IMR-90 (cell line): Measurements from ENCODE around the gene NEK2. TPM values are rescaled to one million over a fixed set of nuclear protein-coding genes. Genes with fewer than 3 reads are reported as not detected.

Experiments used
- ATAC-seq: fragments of 200-7000 bp; cut with Tn5 transposase; 2 replicates; pipeline ENCODE4 v1.9.1; 2020; ENCODE audit warnings: low read depth, mild to moderate bottlenecking, moderate library complexity
- BruUV-seq: library from RNA; stranded (reverse); fragments of 400-500 nt; replicated peaks from 2 replicates; lab custom pipeline; 2021; lab: Mats Ljungman, UMichigan
- CTCF ChIA-PET: fragments of 300-600 bp; formaldehyde crosslinking; extraction: SDS; loops from one replicate; lab custom pipeline; 2021; ENCODE audit warnings: antibody characterized with exemption; lab: Yijun Ruan, JAX
- POLR2A ChIA-PET: fragments of 300-600 bp; sonication (Branson Sonifier 250); formaldehyde crosslinking; loops from one replicate; lab custom pipeline; 2022; ENCODE audit warnings: antibody characterized with exemption; ENCODE audit not compliant: unreplicated experiment; lab: Charles Lee
- DNase-seq: peaks from one replicate; pipeline ENCODE4 v3.0.0; 2013
- H2AFZ ChIP-seq: replicated peaks from 2 replicates; pipeline ENCODE3; 2013; ENCODE audit warnings: low read length, mild to moderate bottlenecking; ENCODE audit not compliant: poor library complexity
- H2AK5ac ChIP-seq: 2 replicates; pipeline ENCODE4 v1.6.1; 2013; ENCODE audit warnings: low read depth, low read length, inconsistent platforms
- H2AK9ac ChIP-seq: replicated peaks from 2 replicates; pipeline ENCODE3; 2013; ENCODE audit warnings: mild to moderate bottlenecking, low read depth, low read length, moderate library complexity; ENCODE audit not compliant: poor library complexity
- H2BK120ac ChIP-seq: 2 replicates; pipeline ENCODE4 v1.6.1; 2013; ENCODE audit warnings: low read depth, low read length, inconsistent platforms
- H2BK15ac ChIP-seq: 3 replicates; pipeline ENCODE4 v1.6.1; 2013; ENCODE audit warnings: low read depth, low read length, inconsistent platforms
- H2BK20ac ChIP-seq: 2 replicates; pipeline ENCODE4 v1.6.1; 2013; ENCODE audit warnings: low read depth, mild to moderate bottlenecking, inconsistent platforms, low read length, moderate library complexity
- H2BK5ac ChIP-seq: 2 replicates; pipeline ENCODE4 v1.6.1; 2013; ENCODE audit warnings: mild to moderate bottlenecking, low read depth, low read length, inconsistent platforms; ENCODE audit not compliant: poor library complexity, severe bottlenecking
- H3K14ac ChIP-seq: replicated peaks from 2 replicates; pipeline ENCODE4 v1.6.1; 2013; ENCODE audit warnings: low read depth, low read length, inconsistent platforms
- H3K18ac ChIP-seq: 2 replicates; pipeline ENCODE4 v1.6.1; 2013; ENCODE audit warnings: low read depth, low read length, control low read depth
- H3K23ac ChIP-seq: 2 replicates; pipeline ENCODE4 v1.6.1; 2013; ENCODE audit warnings: low read depth, low read length, inconsistent platforms
- H3K27ac ChIP-seq: 2 replicates; pipeline ENCODE4 v1.5.1; 2013; ENCODE audit warnings: mild to moderate bottlenecking, control low read depth, low read length; ENCODE audit not compliant: insufficient read depth
- H3K27me3 ChIP-seq: 2 replicates; pipeline ENCODE4 v1.6.1; 2013; ENCODE audit warnings: low read length; ENCODE audit not compliant: control insufficient read depth, insufficient read depth
- H3K36me3 ChIP-seq: 2 replicates; pipeline ENCODE4 v1.6.1; 2013; ENCODE audit warnings: low read length, mixed read lengths; ENCODE audit not compliant: control insufficient read depth, insufficient read depth
- H3K4ac ChIP-seq: 2 replicates; pipeline ENCODE4 v1.6.1; 2013; ENCODE audit warnings: low read depth, low read length, inconsistent platforms
- H3K4me1 ChIP-seq: 2 replicates; pipeline ENCODE4 v1.6.1; 2013; ENCODE audit warnings: low read length, mixed read lengths; ENCODE audit not compliant: control insufficient read depth, insufficient read depth
- H3K4me2 ChIP-seq: 2 replicates; pipeline ENCODE4 v1.6.1; 2013; ENCODE audit warnings: low read depth, mild to moderate bottlenecking, control low read depth, low read length, moderate library complexity
- H3K4me3 ChIP-seq: 2 replicates; pipeline ENCODE4 v1.5.1; 2013; ENCODE audit warnings: low read depth, mild to moderate bottlenecking, control low read depth, low read length, moderate library complexity; ENCODE audit not compliant: insufficient read depth
- H3K56ac ChIP-seq: 2 replicates; pipeline ENCODE4 v1.6.1; 2013; ENCODE audit warnings: low read length, inconsistent platforms; ENCODE audit not compliant: insufficient read depth; ENCODE audit errors: extremely low read depth
- H3K79me1 ChIP-seq, 2 experiments: 2 replicates each; pipeline ENCODE4 v1.6.1; 2013; ENCODE audit warnings: low read length in 2 of 2, inconsistent platforms in 1 of 2, low read depth in 1 of 2
- H3K9ac ChIP-seq: 2 replicates; pipeline ENCODE4 v1.6.1; 2013; ENCODE audit warnings: low read depth, low read length, control low read depth
- H3K9me1 ChIP-seq: 2 replicates; pipeline ENCODE4 v1.6.1; 2013; ENCODE audit warnings: low read length, inconsistent platforms; ENCODE audit not compliant: insufficient read depth
- H3K9me3 ChIP-seq: 2 replicates; pipeline ENCODE4 v1.6.1; 2013; ENCODE audit warnings: low read length; ENCODE audit not compliant: control insufficient read depth, insufficient read depth
- H4K20me1 ChIP-seq: 2 replicates; pipeline ENCODE4 v1.6.1; 2013; ENCODE audit warnings: low read length, inconsistent platforms; ENCODE audit not compliant: insufficient read depth
- H4K5ac ChIP-seq: 2 replicates; pipeline ENCODE4 v1.6.1; 2013; ENCODE audit warnings: mild to moderate bottlenecking, low read depth, low read length, control low read depth
- H4K8ac ChIP-seq, 2 experiments: 2 replicates each; pipeline ENCODE4 v1.6.1; 2013; ENCODE audit warnings: low read depth in 2 of 2, low read length in 2 of 2, control low read depth in 1 of 2, inconsistent platforms in 1 of 2
- H4K91ac ChIP-seq: 2 replicates; pipeline ENCODE4 v1.6.1; 2013; ENCODE audit warnings: low read depth, low read length, inconsistent platforms; ENCODE audit not compliant: insufficient read depth
- BHLHE40 ChIP-seq: fragments of 150-350 bp; IDR thresholded peaks from 2 replicates; pipeline ENCODE4 v1.6.1; 2016; ENCODE audit warnings: mild to moderate bottlenecking, low read depth, low read length
- MAFK ChIP-seq: IDR thresholded peaks from 2 replicates; pipeline ENCODE4 v1.6.1; 2012; ENCODE audit warnings: low read depth, low read length, improper control_type of control experiment
- MAZ ChIP-seq: IDR thresholded peaks from 2 replicates; pipeline ENCODE4 v1.6.1; 2012; ENCODE audit warnings: low read depth, mild to moderate bottlenecking, low read length, improper control_type of control experiment, moderate library complexity, borderline replicate concordance
- MXI1 ChIP-seq: IDR thresholded peaks from 2 replicates; pipeline ENCODE4 v1.6.1; 2012; ENCODE audit warnings: low read depth, mild to moderate bottlenecking, low read length, moderate library complexity, borderline replicate concordance
- NFE2L2 ChIP-seq: fragments of 150-350 bp; IDR thresholded peaks from 2 replicates; pipeline ENCODE4 v1.6.1; 2016; ENCODE audit warnings: low read depth, mild to moderate bottlenecking, low read length
- POLR2A ChIP-seq: IDR thresholded peaks from 2 replicates; pipeline ENCODE4 v1.6.1; 2012; ENCODE audit warnings: mild to moderate bottlenecking, low read depth, low read length
- RAD21 ChIP-seq: IDR thresholded peaks from 2 replicates; pipeline ENCODE4 v1.6.1; 2012; ENCODE audit warnings: low read length, improper control_type of control experiment
- RCOR1 ChIP-seq: IDR thresholded peaks from 2 replicates; pipeline ENCODE4 v1.6.1; 2012; ENCODE audit warnings: mild to moderate bottlenecking, low read length, improper control_type of control experiment; ENCODE audit not compliant: insufficient replicate concordance
- RFX5 ChIP-seq: IDR thresholded peaks from 2 replicates; pipeline ENCODE4 v1.8.0; 2012; ENCODE audit warnings: low read depth, mild to moderate bottlenecking, low read length, moderate library complexity
- SMC3 ChIP-seq: fragments of 150-350 bp; IDR thresholded peaks from 2 replicates; pipeline ENCODE4 v1.6.1; 2016; ENCODE audit warnings: low read depth, mild to moderate bottlenecking, antibody characterized with exemption, low read length, moderate library complexity
- WGBS, 2 experiments: methylation state at CpG; one replicate each; pipeline versions ENCODE4 v1.1.5 to v1.1.7; 2013; ENCODE audit warnings: missing lambda C conversion rate in 2 of 2; ENCODE audit not compliant: insufficient read length in 1 of 2; ENCODE audit errors: extremely low coverage in 2 of 2; 5-methylcytosine and 5-hydroxymethylcytosine counted together
- dilution Hi-C: fragments of 300-500 bp; cut with HindIII; formaldehyde crosslinking; loops from one replicate; pipeline ENCODE4 v1.14.3; 2018; ENCODE audit warnings: low sequenced_read_pairs; ENCODE audit not compliant: unreplicated experiment
- in situ Hi-C: fragments of 300-500 bp; cut with MboI; formaldehyde crosslinking; loops from 3 replicates; pipeline ENCODE4 v1.14.3; 2019; ENCODE audit warnings: low sequenced_read_pairs, inconsistent platforms, mixed read lengths
- intact Hi-C: fragments of 100-400 bp; cut with micrococcal nuclease; formaldehyde crosslinking; loops from 2 replicates; pipeline ENCODE4 v1.10.0; 2022
- polyA plus RNA-seq, 3 experiments: library from polyadenylated mRNA; depleted of rRNA; stranded (reverse); fragments of >200 nt; gene quantifications; 2 replicates each; pipeline ENCODE4 v1.2.3, GENCODE V29; 2012; ENCODE audit warnings: low replicate concordance in 1 of 3
- total RNA-seq: library from RNA; depleted of rRNA; stranded (reverse); fragments of >200 nt; gene quantifications from 2 replicates; pipeline ENCODE4 v1.2.3, GENCODE V29; 2012
- TF ChIP-seq, protein P1 (sequence below): conservative IDR thresholded peaks from 2 replicates; pipeline ENCODE4 v1.5.1; 2012; ENCODE audit warnings: mild to moderate bottlenecking, low read depth, low read length, improper control_type of control experiment

NEK2 gene
- total and polyA plus RNA-seq, 2 of the 4 experiments (the other 2 are of a cell fraction): 9.9 to 26.0 TPM

DNA sequence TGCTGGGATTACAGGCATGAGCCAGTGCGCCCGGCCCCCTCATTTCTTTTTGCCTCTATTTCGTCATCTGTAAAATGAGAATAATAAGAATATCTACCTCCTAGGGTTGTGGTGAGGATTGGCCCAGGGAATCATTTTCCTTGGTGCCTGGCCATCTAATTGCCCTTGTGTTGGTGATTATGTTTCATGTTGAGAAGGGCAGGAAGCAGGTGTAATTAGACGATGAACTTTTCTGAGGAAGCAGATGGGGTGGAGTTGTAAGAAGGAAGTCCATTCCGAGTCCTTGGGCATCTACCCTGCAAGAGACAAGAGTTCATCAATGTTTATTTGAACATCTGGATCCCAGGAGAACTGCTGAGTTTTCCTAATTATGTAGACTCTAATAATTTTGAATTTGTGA lies 38.7 kb upstream of the NEK2 start:
- H2BK20ac ChIP-seq: no peak overlapping the region
- no TSS peak for BruUV-seq
- intact Hi-C loops: no loop called here
- no peak overlapping the region for H3K27ac ChIP-seq
- no peak overlapping the region for H2AK5ac ChIP-seq
- dilution Hi-C loops: no loop called here
- H3K27me3 ChIP-seq: no peaks in the 10 kb centered on the region
- no peak overlapping the region for H4K8ac ChIP-seq
- ChIA-PET POLR2A (no interaction called here), CTCF (interaction anchor here (0.7 kb wide), 1 partner anchor 176 kb away, joined by 4 read pairs; no protein-coding TSS in a partner anchor)
- no peak overlapping the region for H2BK15ac ChIP-seq
- H4K20me1 ChIP-seq: no peaks in the 10 kb centered on the region
- no peaks in the 10 kb centered on the region for H3K79me1 ChIP-seq
- no peak overlapping the region for H3K4me3 ChIP-seq
- no peaks in the 10 kb centered on the region for H3K4me1 ChIP-seq
- DNase-seq: no peak
- no peak overlapping the region for H3K4me2 ChIP-seq
- no peak overlapping the region for H3K4ac ChIP-seq
- ATAC-seq: no peak
- in situ Hi-C loops: no loop called here
- H3K9me3 ChIP-seq: no peaks in the 10 kb centered on the region
- no peak overlapping the region for H2AK9ac ChIP-seq
- no peak overlapping the region for H3K18ac ChIP-seq
- no peak overlapping the region for H4K5ac ChIP-seq
- no peak overlapping the region for H3K9ac ChIP-seq
- no peak overlapping the region for H3K23ac ChIP-seq
- no peak overlapping the region for H2BK120ac ChIP-seq
- H2AFZ ChIP-seq: no peak overlapping the region
- H2BK5ac ChIP-seq: no peak overlapping the region
- no CpG with 5 or more reads among the region's 5 CpGs for WGBS, 2 experiments
- H3K56ac ChIP-seq: no peak overlapping the region
- no peaks in the 10 kb centered on the region for H3K9me1 ChIP-seq
- H4K91ac ChIP-seq: no peak overlapping the region
- no peaks in the 10 kb centered on the region for H3K36me3 ChIP-seq
- no peak for TF ChIP-seq BHLHE40
- TF ChIP-seq RFX5: no peak
- TF ChIP-seq MXI1: no peak
- no peak for TF ChIP-seq RCOR1
- no peak for TF ChIP-seq SMC3
- TF ChIP-seq, protein P1, sequence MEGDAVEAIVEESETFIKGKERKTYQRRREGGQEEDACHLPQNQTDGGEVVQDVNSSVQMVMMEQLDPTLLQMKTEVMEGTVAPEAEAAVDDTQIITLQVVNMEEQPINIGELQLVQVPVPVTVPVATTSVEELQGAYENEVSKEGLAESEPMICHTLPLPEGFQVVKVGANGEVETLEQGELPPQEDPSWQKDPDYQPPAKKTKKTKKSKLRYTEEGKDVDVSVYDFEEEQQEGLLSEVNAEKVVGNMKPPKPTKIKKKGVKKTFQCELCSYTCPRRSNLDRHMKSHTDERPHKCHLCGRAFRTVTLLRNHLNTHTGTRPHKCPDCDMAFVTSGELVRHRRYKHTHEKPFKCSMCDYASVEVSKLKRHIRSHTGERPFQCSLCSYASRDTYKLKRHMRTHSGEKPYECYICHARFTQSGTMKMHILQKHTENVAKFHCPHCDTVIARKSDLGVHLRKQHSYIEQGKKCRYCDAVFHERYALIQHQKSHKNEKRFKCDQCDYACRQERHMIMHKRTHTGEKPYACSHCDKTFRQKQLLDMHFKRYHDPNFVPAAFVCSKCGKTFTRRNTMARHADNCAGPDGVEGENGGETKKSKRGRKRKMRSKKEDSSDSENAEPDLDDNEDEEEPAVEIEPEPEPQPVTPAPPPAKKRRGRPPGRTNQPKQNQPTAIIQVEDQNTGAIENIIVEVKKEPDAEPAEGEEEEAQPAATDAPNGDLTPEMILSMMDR: no peak
- no peak for TF ChIP-seq NFE2L2
- TF ChIP-seq POLR2A: no peak
- no peak for TF ChIP-seq RAD21
- no peak for TF ChIP-seq MAFK
- TF ChIP-seq MAZ: no peak
- no peak overlapping the region for H3K14ac ChIP-seq
